ENCODE measurements around the gene PACRG.

DNA sequence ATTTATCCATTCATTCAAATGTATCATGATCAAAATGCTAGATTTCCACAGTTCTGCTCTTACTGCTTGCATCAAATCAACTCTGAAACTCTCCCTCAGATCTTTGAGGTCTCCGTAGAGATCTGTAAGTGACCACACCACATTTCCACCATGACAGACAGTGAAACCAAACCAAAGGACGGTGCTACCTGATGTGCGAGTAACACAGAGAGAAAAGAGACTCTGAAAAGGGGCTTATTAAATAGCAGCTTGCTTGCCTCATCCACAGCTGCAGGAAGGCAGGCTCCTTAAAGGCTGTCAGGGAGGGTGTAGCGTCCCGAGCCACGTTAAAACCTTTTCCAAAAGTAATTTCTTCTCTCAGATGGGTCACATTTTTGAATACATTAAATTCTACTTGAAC lies 335.8 kb downstream of the PACRG start:
- TF ChIP-seq ZNF484 (CRISPR knock-in tag; IDR thresholded peaks at IDR 0.05; ENCODE audit: borderline replicate concordance, low read depth), result no peak
- no peak for TF ChIP-seq ATF4 (CRISPR knock-in tag; IDR thresholded peaks at IDR 0.05)
- no peak for TF ChIP-seq SMYD3 (CRISPR knock-in tag; IDR thresholded peaks at IDR 0.05)
- no peak for TF ChIP-seq MTA3 (CRISPR knock-in tag; IDR thresholded peaks at IDR 0.05)
- TF ChIP-seq ZNF230 (CRISPR knock-in tag; IDR thresholded peaks at IDR 0.05), result no peak
- TF ChIP-seq ZNF275 (CRISPR knock-in tag; IDR thresholded peaks at IDR 0.05; ENCODE audit: borderline replicate concordance), result no peak
- TF ChIP-seq ZFP36 (IDR thresholded peaks at IDR 0.05; ENCODE audit: borderline replicate concordance, low read depth, low read length, partially characterized antibody), result no peak
- TF ChIP-seq RFXAP (CRISPR knock-in tag; IDR thresholded peaks at IDR 0.05; ENCODE audit: borderline replicate concordance), result no peak
- no peak for TF ChIP-seq TAF1 (CRISPR knock-in tag; IDR thresholded peaks at IDR 0.05)
